ENCODE measurements around the gene TP63. TPM values are rescaled to one million over a fixed set of nuclear protein-coding genes. Genes with fewer than 3 reads are reported as not detected.

Gene TP63
- total and polyA plus RNA-seq, 2 experiments from 2014 or later: not detected

DNA sequence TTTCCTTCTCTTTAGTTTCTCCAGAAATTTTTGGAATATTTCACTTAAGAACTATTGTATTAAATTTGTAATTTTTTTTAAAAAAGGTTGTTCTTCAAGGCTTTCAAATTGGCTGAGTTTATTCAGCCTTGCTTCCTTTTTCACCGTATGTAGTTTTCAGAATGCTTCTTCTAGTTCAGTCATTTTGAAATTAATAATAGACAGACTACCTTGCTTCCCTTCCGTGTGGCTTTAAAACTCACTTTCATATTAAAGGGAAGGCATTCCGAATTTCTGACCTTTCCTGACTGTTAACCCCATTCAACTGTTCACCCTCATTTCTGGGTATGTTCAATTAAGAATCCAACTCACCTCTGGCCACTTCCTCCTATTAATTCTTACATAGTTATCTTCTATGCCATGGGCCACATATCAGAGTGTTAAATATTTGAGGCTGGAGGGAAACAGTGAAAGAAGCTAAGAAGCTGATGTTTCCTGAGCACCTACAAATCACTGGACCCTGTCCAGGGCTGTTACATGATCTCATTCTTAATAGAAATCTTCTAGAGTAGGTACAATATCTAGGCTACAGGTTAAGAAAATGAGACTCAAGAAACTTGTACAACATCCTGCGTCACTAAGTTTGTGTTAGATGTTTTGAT lies 252.0 kb downstream of the TP63 start:
- Histone ChIP-seq H3K9me2 (ENCODE audit: insufficient read depth) (no peaks in the 10 kb centered on the region), H3F3A (replicated peaks; ENCODE audit: low read depth) (no peaks in the 10 kb centered on the region), H3K27ac (ENCODE audit: low read depth) (no peak overlapping the region), H3K79me2 (replicated peaks; ENCODE audit: insufficient read depth) (no peaks in the 10 kb centered on the region), H4K20me1 (replicated peaks; ENCODE audit: insufficient read depth) (no peaks in the 10 kb centered on the region), H3K4me1 (ENCODE audit: insufficient read depth) (peaks cover 27% of the 10 kb centered on the region; the same call in 1 of the 2 replicates), H3K4me3 (no peak overlapping the region), H3K27me3 (ENCODE audit: insufficient read depth) (no peaks in the 10 kb centered on the region), H3K4me2 (no peak overlapping the region), H3K36me3 (ENCODE audit: insufficient read depth) (no peaks in the 10 kb centered on the region), H2AFZ (no peak overlapping the region)
- no peak overlapping the region for H3K4me3 Mint-ChIP-seq
- H3K36me3 Mint-ChIP-seq (ENCODE audit: low read depth): no peaks in the 10 kb centered on the region
- no peaks in the 10 kb centered on the region for H3K9me3 Mint-ChIP-seq
- peaks cover 30% of the 10 kb centered on the region for H3K4me1 Mint-ChIP-seq
- DNase-seq (ENCODE audit: low spot score) (no peak), ATAC-seq (no peak)
- H3K27ac Mint-ChIP-seq: no peak overlapping the region
- no peak for TF ChIP-seq ZNF114 (CRISPR knock-in tag; IDR thresholded peaks at IDR 0.05)
- TF ChIP-seq ZNF331 (CRISPR knock-in tag; IDR thresholded peaks at IDR 0.05; ENCODE audit: low read depth): no peak
- H3K27me3 Mint-ChIP-seq (ENCODE audit: insufficient read depth, low read depth, poor library complexity): no peaks in the 10 kb centered on the region

DNA sequence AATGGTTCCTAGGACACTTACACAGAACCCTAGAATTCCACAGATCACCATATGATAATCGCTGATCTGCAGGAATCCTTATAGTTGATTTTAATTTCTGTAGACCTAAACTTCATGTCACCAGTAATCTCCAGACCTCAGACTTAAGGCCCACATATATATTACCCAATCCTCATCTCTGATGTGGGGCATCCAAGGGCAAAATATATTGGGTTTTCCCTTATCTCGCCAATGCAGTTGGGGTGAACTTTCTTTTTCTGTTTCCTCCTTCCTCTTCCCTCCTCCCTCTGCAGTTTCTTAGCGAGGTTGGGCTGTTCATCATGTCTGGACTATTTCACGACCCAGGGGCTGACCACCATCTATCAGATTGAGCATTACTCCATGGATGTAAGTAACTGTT lies 259.3 kb downstream of the TP63 start:
- Histone ChIP-seq H3K4me2 (no peak overlapping the region), H3F3A (replicated peaks; ENCODE audit: low read depth) (no peaks in the 10 kb centered on the region), H3K36me3 (ENCODE audit: insufficient read depth) (no peaks in the 10 kb centered on the region), H2AFZ (no peak overlapping the region), H3K27me3 (ENCODE audit: insufficient read depth) (no peaks in the 10 kb centered on the region), H3K4me1 (ENCODE audit: insufficient read depth) (0 out of 2 replicates have a peak, but pooled peaks cover 2% of the 10 kb centered on the region), H3K27ac (ENCODE audit: low read depth) (no peak overlapping the region), H3K79me2 (replicated peaks; ENCODE audit: insufficient read depth) (no peaks in the 10 kb centered on the region), H4K20me1 (replicated peaks; ENCODE audit: insufficient read depth) (no peaks in the 10 kb centered on the region), H3K4me3 (no peak overlapping the region), H3K9me2 (ENCODE audit: insufficient read depth) (peaks cover 8% of the 10 kb centered on the region; the same call in 1 of the 2 replicates)
- ATAC-seq (no peak), DNase-seq (ENCODE audit: low spot score) (no peak)
- Mint-ChIP-seq H3K27ac (no peak overlapping the region), H3K36me3 (ENCODE audit: low read depth) (no peaks in the 10 kb centered on the region), H3K4me1 (no peaks in the 10 kb centered on the region), H3K4me3 (no peak overlapping the region), H3K9me3 (no peaks in the 10 kb centered on the region), H3K27me3 (ENCODE audit: insufficient read depth, low read depth, poor library complexity) (no peaks in the 10 kb centered on the region)
- TF ChIP-seq NANOG (IDR thresholded peaks at IDR 0.05; ENCODE audit: borderline replicate concordance): no peak
- no peak for TF ChIP-seq EZH2 (IDR thresholded peaks at IDR 0.05; ENCODE audit: low read depth, unreplicated experiment)
- TF ChIP-seq ZNF114 (CRISPR knock-in tag; IDR thresholded peaks at IDR 0.05): no peak
- TF ChIP-seq STAT1 (IDR thresholded peaks at IDR 0.05; ENCODE audit: unreplicated experiment): no peak
- TF ChIP-seq, protein P1, sequence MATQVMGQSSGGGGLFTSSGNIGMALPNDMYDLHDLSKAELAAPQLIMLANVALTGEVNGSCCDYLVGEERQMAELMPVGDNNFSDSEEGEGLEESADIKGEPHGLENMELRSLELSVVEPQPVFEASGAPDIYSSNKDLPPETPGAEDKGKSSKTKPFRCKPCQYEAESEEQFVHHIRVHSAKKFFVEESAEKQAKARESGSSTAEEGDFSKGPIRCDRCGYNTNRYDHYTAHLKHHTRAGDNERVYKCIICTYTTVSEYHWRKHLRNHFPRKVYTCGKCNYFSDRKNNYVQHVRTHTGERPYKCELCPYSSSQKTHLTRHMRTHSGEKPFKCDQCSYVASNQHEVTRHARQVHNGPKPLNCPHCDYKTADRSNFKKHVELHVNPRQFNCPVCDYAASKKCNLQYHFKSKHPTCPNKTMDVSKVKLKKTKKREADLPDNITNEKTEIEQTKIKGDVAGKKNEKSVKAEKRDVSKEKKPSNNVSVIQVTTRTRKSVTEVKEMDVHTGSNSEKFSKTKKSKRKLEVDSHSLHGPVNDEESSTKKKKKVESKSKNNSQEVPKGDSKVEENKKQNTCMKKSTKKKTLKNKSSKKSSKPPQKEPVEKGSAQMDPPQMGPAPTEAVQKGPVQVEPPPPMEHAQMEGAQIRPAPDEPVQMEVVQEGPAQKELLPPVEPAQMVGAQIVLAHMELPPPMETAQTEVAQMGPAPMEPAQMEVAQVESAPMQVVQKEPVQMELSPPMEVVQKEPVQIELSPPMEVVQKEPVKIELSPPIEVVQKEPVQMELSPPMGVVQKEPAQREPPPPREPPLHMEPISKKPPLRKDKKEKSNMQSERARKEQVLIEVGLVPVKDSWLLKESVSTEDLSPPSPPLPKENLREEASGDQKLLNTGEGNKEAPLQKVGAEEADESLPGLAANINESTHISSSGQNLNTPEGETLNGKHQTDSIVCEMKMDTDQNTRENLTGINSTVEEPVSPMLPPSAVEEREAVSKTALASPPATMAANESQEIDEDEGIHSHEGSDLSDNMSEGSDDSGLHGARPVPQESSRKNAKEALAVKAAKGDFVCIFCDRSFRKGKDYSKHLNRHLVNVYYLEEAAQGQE (IDR thresholded peaks at IDR 0.05; ENCODE audit: unreplicated experiment): no peak
- no peak for TF ChIP-seq JUNB (IDR thresholded peaks at IDR 0.05; ENCODE audit: unreplicated experiment)
- no peak for TF ChIP-seq POLR2AphosphoS5 (IDR thresholded peaks at IDR 0.05; ENCODE audit: low read depth)
- TF ChIP-seq ZNF331 (CRISPR knock-in tag; IDR thresholded peaks at IDR 0.05; ENCODE audit: low read depth): no peak
- TF ChIP-seq, protein P2, sequence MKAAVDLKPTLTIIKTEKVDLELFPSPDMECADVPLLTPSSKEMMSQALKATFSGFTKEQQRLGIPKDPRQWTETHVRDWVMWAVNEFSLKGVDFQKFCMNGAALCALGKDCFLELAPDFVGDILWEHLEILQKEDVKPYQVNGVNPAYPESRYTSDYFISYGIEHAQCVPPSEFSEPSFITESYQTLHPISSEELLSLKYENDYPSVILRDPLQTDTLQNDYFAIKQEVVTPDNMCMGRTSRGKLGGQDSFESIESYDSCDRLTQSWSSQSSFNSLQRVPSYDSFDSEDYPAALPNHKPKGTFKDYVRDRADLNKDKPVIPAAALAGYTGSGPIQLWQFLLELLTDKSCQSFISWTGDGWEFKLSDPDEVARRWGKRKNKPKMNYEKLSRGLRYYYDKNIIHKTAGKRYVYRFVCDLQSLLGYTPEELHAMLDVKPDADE (IDR thresholded peaks at IDR 0.05): no peak
- TF ChIP-seq, protein P3, sequence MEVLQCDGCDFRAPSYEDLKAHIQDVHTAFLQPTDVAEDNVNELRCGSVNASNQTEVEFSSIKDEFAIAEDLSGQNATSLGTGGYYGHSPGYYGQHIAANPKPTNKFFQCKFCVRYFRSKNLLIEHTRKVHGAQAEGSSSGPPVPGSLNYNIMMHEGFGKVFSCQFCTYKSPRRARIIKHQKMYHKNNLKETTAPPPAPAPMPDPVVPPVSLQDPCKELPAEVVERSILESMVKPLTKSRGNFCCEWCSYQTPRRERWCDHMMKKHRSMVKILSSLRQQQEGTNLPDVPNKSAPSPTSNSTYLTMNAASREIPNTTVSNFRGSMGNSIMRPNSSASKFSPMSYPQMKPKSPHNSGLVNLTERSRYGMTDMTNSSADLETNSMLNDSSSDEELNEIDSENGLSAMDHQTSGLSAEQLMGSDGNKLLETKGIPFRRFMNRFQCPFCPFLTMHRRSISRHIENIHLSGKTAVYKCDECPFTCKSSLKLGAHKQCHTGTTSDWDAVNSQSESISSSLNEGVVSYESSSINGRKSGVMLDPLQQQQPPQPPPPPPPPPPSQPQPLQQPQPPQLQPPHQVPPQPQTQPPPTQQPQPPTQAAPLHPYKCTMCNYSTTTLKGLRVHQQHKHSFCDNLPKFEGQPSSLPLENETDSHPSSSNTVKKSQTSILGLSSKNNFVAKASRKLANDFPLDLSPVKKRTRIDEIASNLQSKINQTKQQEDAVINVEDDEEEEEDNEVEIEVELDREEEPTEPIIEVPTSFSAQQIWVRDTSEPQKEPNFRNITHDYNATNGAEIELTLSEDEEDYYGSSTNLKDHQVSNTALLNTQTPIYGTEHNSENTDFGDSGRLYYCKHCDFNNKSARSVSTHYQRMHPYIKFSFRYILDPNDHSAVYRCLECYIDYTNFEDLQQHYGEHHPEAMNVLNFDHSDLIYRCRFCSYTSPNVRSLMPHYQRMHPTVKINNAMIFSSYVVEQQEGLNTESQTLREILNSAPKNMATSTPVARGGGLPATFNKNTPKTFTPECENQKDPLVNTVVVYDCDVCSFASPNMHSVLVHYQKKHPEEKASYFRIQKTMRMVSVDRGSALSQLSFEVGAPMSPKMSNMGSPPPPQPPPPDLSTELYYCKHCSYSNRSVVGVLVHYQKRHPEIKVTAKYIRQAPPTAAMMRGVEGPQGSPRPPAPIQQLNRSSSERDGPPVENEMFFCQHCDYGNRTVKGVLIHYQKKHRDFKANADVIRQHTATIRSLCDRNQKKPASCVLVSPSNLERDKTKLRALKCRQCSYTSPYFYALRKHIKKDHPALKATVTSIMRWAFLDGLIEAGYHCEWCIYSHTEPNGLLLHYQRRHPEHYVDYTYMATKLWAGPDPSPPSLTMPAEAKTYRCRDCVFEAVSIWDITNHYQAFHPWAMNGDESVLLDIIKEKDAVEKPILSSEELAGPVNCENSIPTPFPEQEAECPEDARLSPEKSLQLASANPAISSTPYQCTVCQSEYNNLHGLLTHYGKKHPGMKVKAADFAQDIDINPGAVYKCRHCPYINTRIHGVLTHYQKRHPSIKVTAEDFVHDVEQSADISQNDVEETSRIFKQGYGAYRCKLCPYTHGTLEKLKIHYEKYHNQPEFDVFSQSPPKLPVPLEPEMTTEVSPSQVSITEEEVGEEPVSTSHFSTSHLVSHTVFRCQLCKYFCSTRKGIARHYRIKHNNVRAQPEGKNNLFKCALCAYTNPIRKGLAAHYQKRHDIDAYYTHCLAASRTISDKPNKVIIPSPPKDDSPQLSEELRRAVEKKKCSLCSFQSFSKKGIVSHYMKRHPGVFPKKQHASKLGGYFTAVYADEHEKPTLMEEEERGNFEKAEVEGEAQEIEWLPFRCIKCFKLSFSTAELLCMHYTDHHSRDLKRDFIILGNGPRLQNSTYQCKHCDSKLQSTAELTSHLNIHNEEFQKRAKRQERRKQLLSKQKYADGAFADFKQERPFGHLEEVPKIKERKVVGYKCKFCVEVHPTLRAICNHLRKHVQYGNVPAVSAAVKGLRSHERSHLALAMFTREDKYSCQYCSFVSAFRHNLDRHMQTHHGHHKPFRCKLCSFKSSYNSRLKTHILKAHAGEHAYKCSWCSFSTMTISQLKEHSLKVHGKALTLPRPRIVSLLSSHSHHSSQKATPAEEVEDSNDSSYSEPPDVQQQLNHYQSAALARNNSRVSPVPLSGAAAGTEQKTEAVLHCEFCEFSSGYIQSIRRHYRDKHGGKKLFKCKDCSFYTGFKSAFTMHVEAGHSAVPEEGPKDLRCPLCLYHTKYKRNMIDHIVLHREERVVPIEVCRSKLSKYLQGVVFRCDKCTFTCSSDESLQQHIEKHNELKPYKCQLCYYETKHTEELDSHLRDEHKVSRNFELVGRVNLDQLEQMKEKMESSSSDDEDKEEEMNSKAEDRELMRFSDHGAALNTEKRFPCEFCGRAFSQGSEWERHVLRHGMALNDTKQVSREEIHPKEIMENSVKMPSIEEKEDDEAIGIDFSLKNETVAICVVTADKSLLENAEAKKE (CRISPR knock-in tag; IDR thresholded peaks at IDR 0.05): no peak
- no peak for TF ChIP-seq CREB1 (CRISPR knock-in tag; IDR thresholded peaks at IDR 0.05; ENCODE audit: low read depth)

Measured in GM23338 (cell line).